ENCODE data around the gene TMC7. TPM values are rescaled to one million over a fixed set of nuclear protein-coding genes. Genes with fewer than 3 reads are reported as not detected.

TMC7 gene
- total and polyA plus RNA-seq, 2 of the 8 experiments (the other 6 are each of a cell fraction or from before 2014, with no cell fraction given): 2.3 to 2.6 TPM

GRCh38 chr16:19106625-19107020 is 122.9 kb downstream of the TMC7 start:
- no peak overlapping the region for H3K18ac ChIP-seq (ENCODE audit: extremely low read depth, low read length)
- no peak overlapping the region for H2AK5ac ChIP-seq (ENCODE audit: low read depth, low read length)
- H4K5ac ChIP-seq (ENCODE audit: insufficient read length, low read depth, low read length): no peak overlapping the region
- no peak overlapping the region for H3K4me2 ChIP-seq (ENCODE audit: insufficient read depth in 1 of 2, low read depth in 2 of 2, low read length in 2 of 2)
- no peak overlapping the region for H3K27ac ChIP-seq (ENCODE audit: low read depth, low read length)
- ChIA-PET CTCF (ENCODE audit: partially characterized antibody) (interaction anchor here (2.8 to 5.2 kb wide), 2 partner anchors 8 to 12 kb away, joined by 14 to 27 read pairs; partner anchors contain the start of gene ITPRIPL2), POLR2A (ENCODE audit: partially characterized antibody) (interaction anchor here (1.8 kb wide), 1 partner anchor 12 kb away, joined by 5 read pairs; no protein-coding TSS in a partner anchor)
- no peak overlapping the region for H4K91ac ChIP-seq (replicated peaks; ENCODE audit: insufficient read length, low read length)
- no peak overlapping the region for H2BK15ac ChIP-seq (ENCODE audit: low read length)
- H2BK120ac ChIP-seq (replicated peaks; ENCODE audit: low read depth, low read length): no peak overlapping the region
- H2BK12ac ChIP-seq (ENCODE audit: low read depth, low read length): no peak overlapping the region
- peaks cover 0 to 3% (median 0%) of the 10 kb centered on the region in 4 experiments; a peak in 1 of 7 replicates for H3K4me1 ChIP-seq (replicated peaks in 1 of 4; ENCODE audit: control insufficient read depth in 3 of 4, insufficient read depth in 4 of 4, low read length in 3 of 4)
- no peak overlapping the region for H2AFZ ChIP-seq (ENCODE audit: low read length)
- H2BK20ac ChIP-seq (ENCODE audit: low read length): no peak overlapping the region
- no peak overlapping the region for H3K23ac ChIP-seq (ENCODE audit: insufficient read length)
- H3K9ac ChIP-seq (replicated peaks in 1 of 4; ENCODE audit: extremely low read depth in 1 of 4, low read depth in 3 of 4, low read length in 3 of 4): no peak overlapping the region
- FAIRE-seq (no peak), DNase-seq (ENCODE audit: low read depth in 1 of 2, low spot score in 2 of 2) (no peak)
- no peaks in the 10 kb centered on the region for H3K79me2 ChIP-seq (ENCODE audit: control insufficient read depth in 1 of 2, insufficient read depth in 2 of 2, low read length in 2 of 2)
- no peak overlapping the region for H3K14ac ChIP-seq (ENCODE audit: insufficient read length)
- no peaks in the 10 kb centered on the region for H3K79me1 ChIP-seq (ENCODE audit: low read depth, low read length)
- H3K27me3 ChIP-seq (replicated peaks in 1 of 4; ENCODE audit: control insufficient read depth in 3 of 4, extremely low read depth in 1 of 4, insufficient read depth in 3 of 4, low read length in 3 of 4): no peaks in the 10 kb centered on the region
- no peak overlapping the region for H3K4me3 ChIP-seq (ENCODE audit: extremely low read depth in 1 of 4, insufficient read depth in 2 of 4, low read depth in 3 of 4, low read length in 4 of 4)
- no peak overlapping the region for H3K4ac ChIP-seq (replicated peaks; ENCODE audit: insufficient read length, low read depth, low read length)
- no peak overlapping the region for H4K8ac ChIP-seq (ENCODE audit: extremely low read depth, insufficient read depth, low read length)
- H3K56ac ChIP-seq (replicated peaks; ENCODE audit: insufficient read length, low read depth, low read length): no peak overlapping the region
- H3K36me3 ChIP-seq (ENCODE audit: control insufficient read depth in 2 of 4, insufficient read depth in 4 of 4, low read length in 3 of 4): no peaks in the 10 kb centered on the region
- no peaks in the 10 kb centered on the region for H4K20me1 ChIP-seq (replicated peaks in 1 of 2; ENCODE audit: control insufficient read depth in 1 of 2, insufficient read depth in 2 of 2, low read length in 2 of 2)
- H2BK5ac ChIP-seq (ENCODE audit: low read depth, low read length): no peak overlapping the region
- no peaks in the 10 kb centered on the region for H3K9me3 ChIP-seq (ENCODE audit: insufficient read depth in 2 of 2, low read depth in 1 of 2, low read length in 1 of 2)
- WGBS, 2 experiments (ENCODE audit: extremely low coverage in 1 of 2, insufficient coverage in 1 of 2, insufficient read length in 1 of 2, insufficient replicate concordance in 2 of 2, low coverage in 1 of 2, low lambda C conversion rate in 2 of 2, missing lambda C conversion rate in 1 of 2): 89% methylated on average over 2 of the region's 2 CpGs; no CpG with 5 or more reads in 1 of the 2 experiments
- H3K23me2 ChIP-seq (ENCODE audit: low read depth, low read length): no peaks in the 10 kb centered on the region
- no peak for TF ChIP-seq TAF1 (IDR thresholded peaks at IDR 0.05; ENCODE audit: low read depth, low read length)
- TF ChIP-seq CHD1 (IDR thresholded peaks at IDR 0.05; ENCODE audit: low read depth, low read length): no peak
- no peak for TF ChIP-seq JUN (IDR thresholded peaks at IDR 0.05; ENCODE audit: low read depth, low read length)
- TF ChIP-seq HDAC2 (IDR thresholded peaks at IDR 0.05; ENCODE audit: borderline replicate concordance in 1 of 2, low read depth in 2 of 2, low read length in 2 of 2): no peak
- no peak for TF ChIP-seq BACH1 (IDR thresholded peaks at IDR 0.05; ENCODE audit: low read length)
- TF ChIP-seq SIN3A (conservative IDR thresholded peaks at IDR 0.05 in 1 of 2, IDR thresholded peaks at IDR 0.05 in 1 of 2; ENCODE audit: low read depth in 1 of 2, low read length in 2 of 2): no peak
- TF ChIP-seq SP2 (IDR thresholded peaks at IDR 0.05; ENCODE audit: low read length): no peak
- no peak for TF ChIP-seq RFX5 (IDR thresholded peaks at IDR 0.05; ENCODE audit: borderline replicate concordance, low read depth, low read length)
- no peak for TF ChIP-seq RAD21 (IDR thresholded peaks at IDR 0.05 in 1 of 2, conservative IDR thresholded peaks at IDR 0.05 in 1 of 2; ENCODE audit: low read depth in 2 of 2, low read length in 2 of 2)
- TF ChIP-seq RXRA (IDR thresholded peaks at IDR 0.05; ENCODE audit: insufficient read depth, low read depth, low read length): no peak
- TF ChIP-seq TAF7 (optimal IDR thresholded peaks at IDR 0.05; ENCODE audit: borderline replicate concordance, low read depth, low read length): no peak
- no peak for TF ChIP-seq JUND (IDR thresholded peaks at IDR 0.05; ENCODE audit: low read length)
- TF ChIP-seq SIRT6 (IDR thresholded peaks at IDR 0.05; ENCODE audit: low read length): no peak
- TF ChIP-seq CBX8 (IDR thresholded peaks at IDR 0.05; ENCODE audit: borderline replicate concordance, low read depth, low read length): no peak
- TF ChIP-seq POLR2A (IDR thresholded peaks at IDR 0.05; ENCODE audit: control extremely low read depth in 1 of 2, low read depth in 2 of 2, low read length in 2 of 2): no peak

Data from H1 (cell line).